Ascending aorta (tissue), 2 donors: ENCODE data around the gene SMAD6. TPM values are rescaled to one million over a fixed set of nuclear protein-coding genes. Genes with fewer than 3 reads are reported as not detected.

ENCODE experiments used
- DNase-seq, 2 donors: peaks; one replicate each; pipeline ENCODE4 v3.0.0-alpha.2; 2019; ENCODE audit warnings: low spot score in 2 of 2
- H3K27ac ChIP-seq, 2 donors: fragments of 200-600 bp; sonication (generic); one replicate each; pipeline ENCODE4 v1.5.1; 2016 to 2017; ENCODE audit warnings: mild to moderate bottlenecking in 1 of 2
- H3K27me3 ChIP-seq: fragments of 200-600 bp; sonication (generic); one replicate; pipeline ENCODE4 v1.5.1; 2017
- H3K36me3 ChIP-seq, 2 donors: fragments of 200-600 bp; sonication (generic); one replicate each; pipeline ENCODE4 v1.5.1; 2016
- H3K4me1 ChIP-seq, 2 donors: fragments of 200-600 bp; sonication (generic); one replicate each; pipeline ENCODE4 v1.5.1; 2016 to 2017; ENCODE audit warnings: mild to moderate bottlenecking in 1 of 2
- H3K4me3 ChIP-seq, 2 donors: fragments of 200-600 bp; sonication (generic); one replicate each; pipeline ENCODE4 v1.5.1; 2016 to 2017; ENCODE audit warnings: mild to moderate bottlenecking in 1 of 2
- H3K9me3 ChIP-seq, 2 donors: fragments of 200-600 bp; sonication (generic); one replicate each; pipeline ENCODE4 v1.5.1; 2016
- CTCF ChIP-seq, 3 experiments: fragments of 200-600 bp in 2 of 3; fragments of 450-650 bp in 1 of 3; sonication (generic) in 2 of 3; IDR thresholded peaks; one replicate each; pipeline ENCODE4 v1.5.1; 2016 to 2019; ENCODE audit warnings: antibody characterized with exemption in 3 of 3, mild to moderate bottlenecking in 1 of 3, moderate library complexity in 1 of 3
- intact Hi-C: fragments of 100-400 bp; cut with DNase I; formaldehyde crosslinking; loops from one replicate; pipeline ENCODE4 v1.15.1; 2023
- total RNA-seq: library from RNA; depleted of rRNA; stranded (reverse); fragments of >200 nt; gene quantifications from one replicate; pipeline ENCODE4 v1.1.0, GENCODE V29; 2016

The SMAD6 gene
- total RNA-seq, 1 donor from 2014 or later = 140 TPM

- no peak for DNase-seq
- H3K36me3 ChIP-seq = no peaks in the 10 kb centered on the region
These were observed 31.1 kb upstream of the SMAD6 start for GRCh38 chr15:66670762-66671580.

GRCh38 chr15:66672867-66673266, 29.2 kb upstream of the SMAD6 start:
- DNase-seq = no peak
- intact Hi-C loops = loop anchor here (2.0 kb wide), 1 partner anchor 74 kb away; no protein-coding TSS in a partner anchor
- Histone ChIP-seq H3K4me1 (no peaks in the 10 kb centered on the region), H3K9me3 (peaks cover 0 to 2% of the 10 kb centered on the region in 2 donors), H3K27me3 (no peaks in the 10 kb centered on the region), H3K36me3 (no peaks in the 10 kb centered on the region), H3K4me3 (no peak overlapping the region), H3K27ac (no peak overlapping the region)
- TF ChIP-seq CTCF (IDR thresholded peaks at IDR 0.05) = no peak

More at GRCh38 chr15:66670762-66671580, 31.1 kb upstream of the SMAD6 start:
- peaks cover 0 to 3% of the 10 kb centered on the region in 2 donors for H3K9me3 ChIP-seq
- intact Hi-C loops = no loop called here
- no peak for TF ChIP-seq CTCF (IDR thresholded peaks at IDR 0.05)
- no peaks in the 10 kb centered on the region for H3K27me3 ChIP-seq
- H3K4me3 ChIP-seq = no peak overlapping the region
- H3K27ac ChIP-seq = no peak overlapping the region
- no peaks in the 10 kb centered on the region for H3K4me1 ChIP-seq

- no peak overlapping the region for H3K27ac ChIP-seq
- H3K27me3 ChIP-seq = no peaks in the 10 kb centered on the region
- H3K9me3 ChIP-seq = no peaks in the 10 kb centered on the region
- H3K36me3 ChIP-seq = no peaks in the 10 kb centered on the region
- H3K4me3 ChIP-seq = no peak overlapping the region
- intact Hi-C loops = loop anchor here (2.0 kb wide), 1 partner anchor 73 kb away; no protein-coding TSS in a partner anchor
- H3K4me1 ChIP-seq = no peaks in the 10 kb centered on the region
- TF ChIP-seq CTCF (IDR thresholded peaks at IDR 0.05) = no peak
- DNase-seq = no peak
These were observed 28.4 kb upstream of the SMAD6 start for GRCh38 chr15:66673410-66674322.

- no peaks in the 10 kb centered on the region for H3K36me3 ChIP-seq
- no peak overlapping the region for H3K27ac ChIP-seq
- intact Hi-C loops = no loop called here
- no peak overlapping the region for H3K4me3 ChIP-seq
- DNase-seq = no peak
- no peaks in the 10 kb centered on the region for H3K9me3 ChIP-seq
- TF ChIP-seq CTCF (IDR thresholded peaks at IDR 0.05) = no peak
- H3K4me1 ChIP-seq = no peaks in the 10 kb centered on the region
- H3K27me3 ChIP-seq = no peaks in the 10 kb centered on the region
These were observed 27.3 kb upstream of the SMAD6 start for GRCh38 chr15:66674756-66675155.

GRCh38 chr15:66675446-66675845, 26.6 kb upstream of the SMAD6 start:
- no peak overlapping the region for H3K4me3 ChIP-seq
- no peaks in the 10 kb centered on the region for H3K36me3 ChIP-seq
- H3K27me3 ChIP-seq = no peaks in the 10 kb centered on the region
- intact Hi-C loops = no loop called here
- H3K4me1 ChIP-seq = no peaks in the 10 kb centered on the region
- no peaks in the 10 kb centered on the region for H3K9me3 ChIP-seq
- no peak overlapping the region for H3K27ac ChIP-seq
- TF ChIP-seq CTCF (IDR thresholded peaks at IDR 0.05) = no peak
- no peak for DNase-seq
